ENCODE measurements around the gene CAB39L.

Gene CAB39L

DNA sequence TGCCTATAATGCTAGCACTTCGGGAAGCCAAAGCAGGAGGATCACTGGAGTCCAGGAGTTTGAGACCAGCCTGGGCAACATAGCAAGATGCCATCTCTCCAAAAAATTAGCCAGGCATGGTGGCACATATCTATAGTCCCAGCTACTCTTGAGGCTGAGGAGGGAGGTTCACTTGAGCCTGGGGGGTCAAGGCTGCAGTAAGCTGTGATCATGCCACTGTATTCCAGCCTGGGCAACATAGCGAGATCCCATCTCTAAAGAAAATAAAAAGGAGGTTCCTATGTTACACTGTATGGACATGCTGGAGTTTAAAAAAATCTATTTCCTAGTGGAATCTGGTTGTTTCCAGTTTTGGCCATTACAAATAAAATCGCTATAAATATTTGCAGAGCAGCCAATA, 2.6 kb downstream of the CAB39L start:
- DNase-seq = no peak

DNA sequence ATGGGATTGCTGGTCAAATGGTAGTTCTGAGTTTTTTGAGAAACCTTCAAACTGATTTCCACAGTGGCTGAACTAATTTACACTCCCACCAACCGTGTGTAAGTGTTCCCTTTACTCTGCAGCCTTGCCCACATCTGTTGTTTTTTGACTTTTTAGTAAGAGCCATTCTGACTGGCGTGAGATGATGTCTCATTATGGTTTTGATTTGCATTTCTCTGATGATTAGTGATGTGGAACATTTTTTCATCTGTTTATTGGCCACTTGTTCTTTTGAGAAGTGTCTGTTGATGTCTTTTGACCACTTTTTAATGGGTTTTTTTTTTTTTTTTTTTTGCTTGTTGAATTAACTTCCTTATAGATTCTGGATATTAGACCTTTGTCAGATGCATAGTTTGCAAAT, 4.3 kb downstream of the CAB39L start:
- DNase-seq = no peak

DNA sequence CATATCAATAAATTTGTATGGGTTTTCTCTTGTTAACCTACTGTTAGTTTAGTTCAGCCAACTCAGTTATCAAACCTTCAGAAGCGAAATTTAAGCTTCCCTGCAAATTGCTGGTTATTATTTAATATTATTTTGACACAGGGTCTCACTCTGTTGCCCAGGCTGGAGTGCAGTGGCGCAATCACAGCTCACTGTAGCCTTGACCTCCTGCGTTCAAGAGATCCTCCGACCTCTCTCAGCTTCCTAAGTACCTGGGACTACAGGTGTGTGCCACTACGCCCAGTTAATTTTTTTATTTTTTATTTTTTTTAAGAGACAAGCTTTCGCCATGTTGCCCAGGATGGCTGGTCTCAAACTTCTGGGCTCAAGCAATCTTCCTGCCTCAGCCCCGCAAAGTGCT, 6.2 kb downstream of the CAB39L start:
- no peak for DNase-seq

DNA sequence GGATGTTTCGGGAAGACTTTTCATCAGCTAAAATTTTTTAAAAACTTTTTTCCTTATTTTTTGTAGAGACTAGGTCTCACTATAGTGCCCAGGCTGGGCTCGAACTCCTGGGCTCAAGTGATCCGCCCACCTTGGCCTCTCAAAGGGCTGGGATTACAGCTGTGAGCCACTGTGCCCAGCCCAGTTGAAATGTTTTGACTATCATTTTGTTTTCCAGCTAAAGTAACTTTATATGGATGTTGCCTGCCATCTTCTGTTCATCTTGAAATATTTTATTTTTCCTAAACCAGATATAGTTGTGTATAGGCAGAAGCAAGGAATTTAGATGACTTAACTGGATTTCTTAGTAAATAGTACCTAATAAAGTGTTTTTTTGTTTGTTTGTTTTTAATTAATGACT, 7.0 kb downstream of the CAB39L start:
- no peak for DNase-seq

DNA sequence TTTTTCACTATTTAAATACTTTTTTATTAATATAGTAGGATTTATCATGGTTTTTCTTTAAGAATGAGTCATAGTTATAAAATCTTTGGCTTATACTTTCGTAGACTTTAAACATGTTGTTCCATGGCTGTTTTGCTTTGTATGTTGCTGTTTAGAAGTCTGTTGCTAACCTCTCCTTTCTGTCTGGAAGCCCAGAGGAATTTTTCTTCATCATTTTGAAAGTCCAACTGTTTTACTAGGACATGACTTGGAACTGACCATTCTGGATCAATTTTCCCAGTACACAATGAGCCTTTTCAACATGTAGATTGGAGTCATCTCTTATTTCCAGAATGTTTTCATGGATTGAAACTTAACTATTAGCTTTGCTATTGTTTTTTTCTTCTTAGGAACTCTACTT, 7.9 kb downstream of the CAB39L start:
- no peak for DNase-seq

DNA sequence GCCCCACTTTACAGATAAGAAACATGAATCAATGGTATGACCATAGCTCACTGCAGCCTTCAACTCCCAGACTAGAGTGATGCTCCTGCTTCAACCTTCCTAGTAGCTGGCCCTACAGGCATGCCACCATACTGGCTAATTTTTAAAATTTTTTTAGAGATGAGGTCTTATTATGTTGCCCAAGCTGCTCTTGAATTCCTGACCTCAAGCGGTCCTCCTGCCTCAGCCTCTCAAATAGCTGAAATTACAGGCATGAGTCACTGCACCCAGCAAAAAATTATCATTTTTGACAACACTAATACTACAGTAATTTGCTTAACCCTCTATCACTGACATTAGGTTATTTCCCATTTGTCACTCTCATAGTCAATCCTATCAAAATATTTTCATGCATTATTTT, 14.7 kb downstream of the CAB39L start:
- no peak for DNase-seq

DNA sequence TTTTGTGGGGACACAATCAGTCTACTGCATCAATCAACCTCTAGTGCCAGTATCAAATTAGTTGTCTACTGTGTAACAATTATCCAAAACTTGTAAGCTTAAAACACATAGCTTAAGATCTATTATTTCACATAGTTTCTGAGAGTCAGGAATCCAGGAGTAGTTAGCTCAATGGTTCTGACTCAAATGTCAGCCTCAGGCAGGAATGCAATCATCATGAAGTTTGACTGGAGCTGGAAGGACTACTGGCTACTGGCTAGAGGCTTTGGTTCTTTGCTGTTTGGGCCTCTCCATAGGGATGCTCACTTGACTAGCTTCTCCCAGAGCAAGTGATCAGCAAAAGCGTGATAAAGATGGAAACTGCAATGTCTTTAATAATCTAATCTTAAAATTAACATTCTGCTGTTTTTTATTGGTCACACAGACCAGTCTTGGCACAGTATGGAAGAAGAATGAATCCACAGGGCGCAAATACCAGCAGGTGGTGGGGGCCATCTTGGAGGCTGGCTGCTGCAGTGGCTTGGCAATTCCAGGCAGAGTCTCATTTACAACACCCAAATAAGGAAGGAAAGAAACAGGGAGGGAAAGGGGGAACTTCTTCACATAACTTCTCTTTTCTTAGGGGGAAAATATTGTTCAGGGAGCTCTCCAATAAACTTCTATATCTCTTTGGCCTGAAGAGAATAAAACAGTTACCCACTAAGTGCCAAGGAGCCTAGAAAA, 15.7 kb downstream of the CAB39L start:
- no peak for DNase-seq

DNA sequence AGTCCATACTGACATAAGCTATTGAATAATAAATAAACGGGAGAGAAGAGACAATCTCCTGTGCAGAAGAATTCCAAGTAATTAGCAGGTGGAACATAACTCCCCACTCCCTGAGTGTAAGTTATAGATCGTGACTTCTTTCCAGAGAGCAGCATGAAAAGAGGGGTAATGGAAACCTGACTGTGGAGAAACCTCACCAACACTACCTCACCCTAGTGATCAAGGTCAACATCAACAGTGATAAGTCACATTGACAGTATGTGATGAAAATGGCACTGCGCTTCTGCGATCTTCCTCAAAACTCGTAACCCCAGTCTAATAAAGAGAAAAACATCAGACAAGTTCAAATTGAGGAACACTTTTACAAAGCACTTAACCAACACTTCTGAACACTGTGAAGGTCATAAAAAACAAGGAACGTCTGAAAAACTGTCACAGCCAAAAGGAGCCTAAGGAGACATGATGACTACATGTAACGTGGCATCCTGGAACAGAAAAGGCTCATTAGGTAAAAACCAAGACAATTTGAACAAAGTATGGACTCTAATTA, 19.8 kb downstream of the CAB39L start:
- no peak for DNase-seq

DNA sequence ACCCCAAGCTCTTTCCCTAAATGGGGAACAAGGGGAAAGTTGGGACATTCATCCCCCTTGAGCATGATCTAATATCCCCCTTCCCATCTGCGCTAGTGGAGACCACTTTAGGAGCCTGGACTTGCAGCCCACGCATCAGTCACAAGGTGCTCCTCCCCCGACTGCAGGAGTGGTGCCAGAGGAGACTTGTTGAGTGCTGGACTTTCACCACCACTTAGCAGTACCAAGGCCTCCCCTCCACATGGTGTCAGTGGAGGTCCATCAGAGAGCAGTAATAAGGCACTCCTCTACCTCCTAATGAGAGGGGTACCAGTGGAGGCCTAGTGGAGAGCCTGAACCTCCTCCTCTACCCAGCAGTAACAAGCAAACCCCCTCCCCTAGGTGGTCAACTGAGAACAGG, 22.5 kb downstream of the CAB39L start:
- DNase-seq = no peak

DNA sequence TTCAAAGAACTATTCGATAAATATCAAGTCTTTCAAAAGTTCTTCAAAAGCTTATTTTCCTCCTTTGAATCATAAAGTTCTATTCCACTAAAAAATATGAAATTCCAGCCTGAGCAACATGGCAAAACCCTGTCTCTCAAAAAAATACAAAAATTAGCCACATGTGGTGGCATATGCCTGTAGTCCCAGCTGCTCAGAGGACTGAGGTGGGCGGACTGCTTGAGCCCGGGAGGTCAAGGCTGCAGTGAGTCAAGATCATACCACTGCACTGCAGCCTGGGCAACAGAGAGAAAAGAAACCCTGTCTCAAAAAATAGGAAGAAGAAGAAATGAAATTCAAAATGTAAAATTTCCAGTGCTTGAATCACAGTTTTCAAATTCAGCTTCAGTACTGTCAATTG, 24.6 kb downstream of the CAB39L start:
- no peak for DNase-seq

DNA sequence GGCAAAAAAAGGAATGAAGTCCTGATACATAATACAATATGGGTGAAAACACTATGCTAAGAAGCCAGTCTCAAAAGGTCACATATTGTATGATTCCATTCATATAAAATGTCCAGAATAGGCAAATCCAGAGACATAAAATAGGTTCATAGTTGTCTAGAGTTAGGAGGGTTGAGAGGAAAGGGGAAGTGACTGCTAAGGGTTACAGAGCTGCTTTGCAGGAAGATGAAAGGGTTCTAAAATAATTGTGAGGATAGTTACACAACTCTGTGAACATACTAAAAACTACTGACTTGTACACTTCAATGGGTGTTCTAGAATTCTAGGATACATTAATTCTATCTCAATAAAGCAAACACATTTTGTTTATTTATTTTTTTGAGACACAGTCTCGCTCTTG, 25.7 kb downstream of the CAB39L start:
- DNase-seq = no peak

DNA sequence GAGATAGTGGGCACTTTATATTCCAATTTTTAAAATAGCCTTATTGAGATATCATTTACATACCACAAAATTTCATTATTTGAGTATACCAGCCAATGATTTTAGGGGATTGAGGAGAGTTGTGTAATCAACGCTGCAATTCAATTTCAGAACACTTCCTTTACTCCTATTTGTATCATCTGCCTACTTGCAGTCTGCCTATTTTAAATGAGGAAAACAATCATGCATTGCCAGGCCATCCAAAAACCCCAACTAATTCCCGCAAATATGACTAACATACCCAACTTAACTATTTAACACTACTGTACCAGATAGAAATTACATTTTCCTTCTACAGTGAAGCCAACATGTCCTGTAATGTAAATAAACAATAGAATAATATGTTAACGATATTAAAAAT, 26.7 kb downstream of the CAB39L start:
- no peak for DNase-seq

DNA sequence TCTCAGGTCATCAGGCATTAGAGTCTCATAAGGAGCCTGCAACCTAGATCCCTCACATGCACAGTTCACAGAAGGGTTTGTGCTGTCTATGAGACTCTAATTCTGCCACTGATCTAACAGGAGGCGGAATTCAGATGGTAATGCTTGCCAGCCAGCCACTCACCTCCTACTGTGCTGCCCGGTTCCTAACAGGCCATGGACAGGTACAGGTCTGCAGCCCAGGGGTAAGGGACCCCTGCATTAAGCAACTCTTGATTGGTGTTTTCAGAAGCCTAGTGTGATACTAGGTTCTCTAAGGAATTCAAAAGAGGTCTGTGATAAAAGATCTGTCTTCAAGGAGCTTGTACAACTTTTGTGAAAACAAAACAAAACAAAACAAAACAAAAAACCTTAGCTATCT, 31.1 kb downstream of the CAB39L start:
- no peak for DNase-seq

DNA sequence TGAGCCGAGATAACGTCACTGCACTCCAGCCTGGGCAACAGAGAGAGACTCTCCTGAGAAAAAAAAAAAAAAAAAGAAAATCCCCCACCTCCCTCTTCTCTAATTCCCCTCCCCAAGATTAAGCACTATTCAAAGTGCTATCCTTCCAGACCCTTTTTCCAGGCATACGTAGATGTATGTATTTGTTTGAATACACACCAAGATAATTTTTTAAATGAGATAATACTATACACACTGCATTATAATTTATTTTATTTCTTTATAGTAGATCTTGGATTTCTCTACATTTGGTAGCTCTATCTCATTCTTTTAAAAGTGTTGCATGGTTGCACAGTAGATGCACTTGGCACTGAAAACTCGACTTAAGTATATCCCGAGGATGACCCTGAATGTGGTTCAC, 32.5 kb downstream of the CAB39L start:
- DNase-seq = no peak

DNA sequence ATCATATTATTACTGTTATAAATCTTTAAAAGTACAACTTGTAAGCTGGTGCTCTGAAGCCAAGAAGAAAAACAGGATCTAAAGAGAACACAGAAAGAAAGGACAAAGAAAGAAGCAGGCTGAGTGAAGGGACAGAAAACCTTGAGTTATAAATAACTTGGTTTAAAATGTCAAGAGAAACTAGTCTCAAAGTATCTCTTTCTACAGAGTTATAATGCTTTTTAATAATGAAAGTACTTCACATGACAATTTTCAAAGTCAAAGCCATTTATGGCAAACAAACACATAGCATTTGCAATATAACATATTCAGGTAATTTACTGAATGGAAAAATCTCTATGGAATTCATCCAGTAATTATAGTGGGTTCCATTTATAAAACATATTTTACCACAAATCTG, 33.4 kb downstream of the CAB39L start:
- DNase-seq = no peak

DNA sequence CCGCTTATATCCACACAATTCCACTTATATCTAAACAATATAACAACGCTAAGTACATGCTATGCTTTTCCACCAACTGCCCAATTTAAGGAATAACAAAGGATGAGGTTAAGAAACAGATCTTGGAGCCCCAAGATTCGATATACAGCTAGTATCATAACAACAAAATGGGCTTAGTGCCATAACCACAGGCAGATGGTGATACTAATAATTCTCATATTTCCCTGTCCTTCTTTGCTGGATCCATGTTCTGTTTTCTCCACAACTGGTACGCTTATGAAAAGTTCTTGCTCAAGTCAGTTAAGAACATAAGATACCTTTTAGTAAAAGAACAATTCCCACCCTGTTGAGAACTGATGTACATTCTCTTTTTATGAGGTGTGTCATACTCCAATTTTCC, 33.9 kb downstream of the CAB39L start:
- DNase-seq = no peak

DNA sequence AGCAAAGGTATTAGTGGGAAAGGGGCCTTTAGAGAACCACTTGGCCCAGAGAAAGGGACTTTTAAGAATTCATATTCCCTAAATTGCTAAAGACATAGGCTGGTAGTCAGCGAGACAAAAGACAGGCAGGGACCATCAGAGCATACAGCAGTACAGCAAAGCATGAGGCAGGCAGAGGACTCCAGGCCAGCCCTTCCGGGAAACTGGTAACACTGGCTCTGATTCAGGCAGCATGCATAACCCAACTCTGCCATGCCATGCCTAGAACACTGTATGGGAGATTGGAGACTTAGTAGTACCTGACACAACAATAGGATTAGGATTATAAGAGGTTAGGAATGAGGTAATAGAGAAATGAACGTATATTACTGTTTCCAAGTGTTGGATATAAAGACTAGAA, 34.9 kb downstream of the CAB39L start:
- DNase-seq = no peak

DNA sequence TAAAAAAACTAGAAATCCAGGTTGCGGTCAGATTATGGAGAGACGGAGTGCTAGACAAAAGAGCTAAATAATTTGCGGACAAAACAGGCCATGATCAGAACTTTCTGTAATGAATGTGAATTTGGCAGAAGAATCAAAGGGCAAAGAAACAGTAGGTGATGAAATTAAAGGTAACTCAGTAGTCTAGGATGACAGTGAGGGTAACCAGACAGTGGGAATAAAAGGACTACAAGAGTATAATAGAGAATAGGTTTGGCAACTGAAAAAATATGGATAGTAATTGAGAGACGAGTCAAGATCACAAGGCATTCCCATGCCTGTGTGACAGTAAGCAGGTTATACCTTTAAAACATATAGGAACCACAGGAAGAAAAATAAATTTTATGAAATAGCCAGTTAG, 35.9 kb downstream of the CAB39L start:
- no peak for DNase-seq

DNA sequence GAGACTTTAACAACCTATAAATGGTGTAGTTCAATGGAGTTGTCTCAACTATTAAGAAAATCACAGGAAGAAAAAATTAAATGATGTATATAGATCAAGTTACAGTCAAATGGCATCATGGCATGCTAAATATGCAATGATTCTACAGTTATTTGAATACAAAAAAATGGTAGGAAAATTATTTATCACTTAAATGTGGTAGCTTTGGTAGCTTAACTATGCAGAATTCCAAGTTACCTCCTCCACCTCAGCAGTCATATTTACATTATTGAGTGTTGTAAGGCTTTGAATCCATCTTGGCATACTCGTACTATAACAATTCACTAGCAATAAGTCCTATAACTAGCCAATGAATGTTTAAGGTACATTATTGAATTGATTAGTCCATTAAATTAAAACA, 36.8 kb downstream of the CAB39L start:
- DNase-seq = no peak

DNA sequence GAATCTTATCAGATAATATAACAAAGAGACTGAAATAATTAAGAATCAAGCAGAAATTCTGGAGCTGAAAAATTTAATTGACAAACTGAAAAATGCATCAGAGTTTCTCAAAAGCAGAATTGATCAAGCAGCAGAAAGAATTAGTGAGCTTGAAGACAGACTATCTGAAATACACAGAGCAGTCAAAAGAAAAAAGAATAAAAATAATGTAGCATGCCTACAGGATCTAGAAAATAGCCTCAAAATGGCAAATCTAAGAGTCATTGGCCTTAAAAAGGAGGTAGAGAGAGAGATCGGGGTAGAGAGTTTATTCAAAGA, 39.2 kb downstream of the CAB39L start:
- DNase-seq = no peak

DNA sequence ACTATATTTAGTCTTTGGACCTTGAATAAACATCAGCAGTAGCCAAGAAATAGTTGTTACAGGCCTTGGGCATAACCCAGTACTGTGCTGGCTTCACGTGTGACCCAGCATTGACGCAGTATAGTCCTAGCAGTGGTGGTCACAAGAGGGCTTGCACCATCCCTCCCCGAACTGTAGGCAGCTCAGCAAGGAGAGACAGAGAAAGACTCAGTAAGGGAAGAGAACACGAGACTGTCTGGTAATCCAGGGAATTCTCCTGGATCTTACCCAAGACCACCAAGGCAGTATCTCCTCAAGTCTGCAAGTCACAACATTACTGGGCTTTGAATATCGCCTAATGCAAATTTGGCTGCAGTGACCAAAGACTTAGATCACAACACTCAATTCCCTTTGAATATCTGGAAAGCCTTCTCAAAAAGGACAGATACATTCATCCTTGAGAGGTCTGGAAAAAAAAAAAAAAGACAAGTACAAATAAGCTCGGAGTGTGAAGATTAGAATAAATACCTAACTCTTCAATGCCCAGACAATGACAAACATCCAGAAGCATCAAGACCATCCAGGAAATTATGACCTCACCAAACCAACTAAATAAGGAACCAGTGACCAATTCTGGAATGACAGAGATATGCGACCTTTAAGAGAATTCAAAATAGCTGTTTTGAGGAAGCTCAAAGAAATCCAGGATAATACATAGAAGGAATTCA, 39.7 kb downstream of the CAB39L start:
- DNase-seq = no peak

DNA sequence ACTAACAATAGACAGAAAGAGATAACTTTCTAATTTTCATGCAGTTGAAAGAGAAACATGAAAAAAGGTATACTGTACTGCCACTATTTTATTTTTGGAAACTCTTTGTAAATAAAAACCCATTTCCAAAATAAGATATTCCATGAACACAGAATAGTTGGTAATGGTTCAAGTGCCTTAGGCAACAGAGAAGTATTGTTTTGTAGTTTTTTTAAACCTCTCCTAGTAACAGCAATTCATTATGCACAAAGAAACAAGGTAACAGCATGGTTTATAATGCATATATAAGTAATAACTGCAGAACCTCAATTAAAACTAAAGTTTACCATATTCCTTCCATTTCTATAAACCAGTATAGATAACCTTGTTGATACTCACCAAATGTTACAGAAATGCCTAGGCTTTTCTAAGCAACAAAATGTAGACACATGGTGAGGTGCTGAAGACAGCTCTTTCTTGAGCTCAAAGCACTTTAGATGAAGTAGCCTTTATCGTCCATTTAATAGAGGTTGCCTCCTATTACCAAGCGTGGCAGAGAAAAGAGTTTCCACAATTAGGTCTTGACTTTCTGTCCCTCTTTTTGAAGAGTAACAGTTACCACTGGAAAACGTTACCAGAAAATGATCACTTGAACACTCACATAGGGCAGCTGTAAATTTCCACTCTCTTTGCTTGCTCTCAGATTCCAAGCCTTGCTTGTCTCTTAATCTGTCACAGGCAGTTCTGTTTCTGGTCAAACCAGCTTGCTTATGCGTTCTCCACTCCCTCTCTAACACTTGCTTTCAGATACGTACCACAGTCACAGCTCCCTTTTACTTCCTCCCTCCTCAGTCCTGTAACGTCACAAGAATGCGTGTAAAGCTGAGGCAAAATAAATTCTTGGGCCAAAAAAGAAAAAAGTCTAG, 42.9 kb downstream of the CAB39L start:
- DNase-seq = no peak

DNA sequence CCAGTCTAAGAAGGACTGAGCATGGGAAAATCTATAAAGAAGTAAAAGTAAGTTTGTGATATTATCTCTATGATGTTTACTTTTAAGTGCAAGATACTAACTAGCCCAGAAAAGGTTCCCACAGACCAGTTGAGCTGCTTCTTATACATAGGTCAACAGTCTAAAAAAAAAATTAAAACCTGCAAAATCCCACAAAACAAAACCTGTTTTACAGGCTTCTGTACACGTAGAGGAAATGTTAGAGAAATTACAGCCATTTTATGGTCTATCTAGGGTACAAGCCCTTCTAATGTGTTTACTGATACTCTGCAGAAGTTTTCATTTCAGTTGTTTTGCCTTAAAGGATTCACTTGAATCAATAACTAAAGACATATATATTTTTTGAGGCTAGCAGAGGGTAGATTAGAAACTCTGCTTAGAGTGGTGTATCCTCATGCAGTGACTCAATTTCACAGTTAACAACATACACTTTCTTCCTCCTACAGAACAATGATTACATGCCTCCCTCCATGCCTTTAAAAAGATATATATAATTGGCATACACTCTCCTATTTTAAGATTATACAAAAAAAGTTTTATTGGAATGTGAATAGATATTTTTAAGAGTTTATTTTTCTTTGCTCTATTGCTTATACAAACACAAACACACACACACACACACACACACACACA, 43.9 kb downstream of the CAB39L start:
- DNase-seq = no peak

Measured in DMS153 (cell line).